CMK (cell line): Measurements from ENCODE around the gene ZDHHC1.

ENCODE experiments used
- DNase-seq: peaks from one replicate; pipeline ENCODE4 v3.0.0-alpha.2; 2010; ENCODE audit warnings: low read depth

Gene ZDHHC1

GRCh38 chr16:67415872-67416793 is at the start of gene ZDHHC1:
TSS of gene ZDHHC1 (minus strand) at chr16:67416477. CDS start at chr16:67407775, 8,702 bp downstream.
- no peak for DNase-seq

- DNase-seq: no peak
These were observed 48.3 kb upstream of the ZDHHC1 start for GRCh38 chr16:67464565-67464964.

GRCh38 chr16:67463691-67464090 is 47.4 kb upstream of the ZDHHC1 start:
- no peak for DNase-seq

- no peak for DNase-seq
These were observed 46.8 kb upstream of the ZDHHC1 start for GRCh38 chr16:67463059-67463458.

GRCh38 chr16:67462279-67462655 is 46.0 kb upstream of the ZDHHC1 start:
- DNase-seq: no peak

- DNase-seq: no peak
These were observed 45.5 kb upstream of the ZDHHC1 start for GRCh38 chr16:67461600-67462278.

- DNase-seq: no peak
These were observed 44.7 kb upstream of the ZDHHC1 start for GRCh38 chr16:67460961-67461360.

GRCh38 chr16:67460168-67460567 is 43.9 kb upstream of the ZDHHC1 start:
- DNase-seq: no peak

- no peak for DNase-seq
These were observed 43.5 kb upstream of the ZDHHC1 start for GRCh38 chr16:67459861-67460150.

GRCh38 chr16:67459066-67459860 is 43.0 kb upstream of the ZDHHC1 start:
- DNase-seq: no peak

- DNase-seq: no peak
These were observed 41.9 kb upstream of the ZDHHC1 start for GRCh38 chr16:67458121-67458641.

GRCh38 chr16:67457611-67458010 is 41.3 kb upstream of the ZDHHC1 start:
- no peak for DNase-seq

GRCh38 chr16:67456391-67457081 is 40.3 kb upstream of the ZDHHC1 start:
- DNase-seq: no peak

- no peak for DNase-seq
These were observed 38.6 kb upstream of the ZDHHC1 start for GRCh38 chr16:67454852-67455251.

- DNase-seq: no peak
These were observed 37.8 kb upstream of the ZDHHC1 start for GRCh38 chr16:67454104-67454503.

GRCh38 chr16:67451704-67452435 is 35.6 kb upstream of the ZDHHC1 start:
- no peak for DNase-seq

- no peak for DNase-seq
These were observed 34.9 kb upstream of the ZDHHC1 start for GRCh38 chr16:67451061-67451703.

- no peak for DNase-seq
These were observed 33.5 kb upstream of the ZDHHC1 start for GRCh38 chr16:67449739-67450138.

- DNase-seq: no peak
These were observed 33.1 kb upstream of the ZDHHC1 start for GRCh38 chr16:67449336-67449735.

GRCh38 chr16:67448580-67448979 is 32.3 kb upstream of the ZDHHC1 start:
- DNase-seq: no peak
